ENCODE measurements around the gene BBS2. TPM values are rescaled to one million over a fixed set of nuclear protein-coding genes. Genes with fewer than 3 reads are reported as not detected.

Gene BBS2
- total and polyA plus RNA-seq, 2 experiments from 2014 or later, result 13.7 to 25.2 TPM

GRCh38 chr16:56493815-56494214, 26.0 kb downstream of the BBS2 start:
- H3K36me3 ChIP-seq (ENCODE audit: insufficient read depth), result no peaks in the 10 kb centered on the region

More at GRCh38 chr16:56493815-56494214, 26.0 kb downstream of the BBS2 start:
- no peaks in the 10 kb centered on the region for H3K27me3 Mint-ChIP-seq (ENCODE audit: insufficient read depth, low read depth, poor library complexity)
- H3F3A ChIP-seq (replicated peaks; ENCODE audit: low read depth), result no peaks in the 10 kb centered on the region
- TF ChIP-seq REST (IDR thresholded peaks at IDR 0.05; ENCODE audit: unreplicated experiment) (no peak), EZH2 (IDR thresholded peaks at IDR 0.05; ENCODE audit: low read depth, unreplicated experiment) (no peak), ZNF462 (CRISPR knock-in tag; IDR thresholded peaks at IDR 0.05) (no peak), EZH2phosphoT487 (IDR thresholded peaks at IDR 0.05; ENCODE audit: unreplicated experiment) (no peak), STAT1 (IDR thresholded peaks at IDR 0.05; ENCODE audit: unreplicated experiment) (no peak), JUNB (IDR thresholded peaks at IDR 0.05; ENCODE audit: unreplicated experiment) (no peak), ZNF114 (CRISPR knock-in tag; IDR thresholded peaks at IDR 0.05) (no peak), CREB1 (CRISPR knock-in tag; IDR thresholded peaks at IDR 0.05; ENCODE audit: low read depth) (no peak), ZNF331 (CRISPR knock-in tag; IDR thresholded peaks at IDR 0.05; ENCODE audit: low read depth) (no peak), POLR2AphosphoS5 (IDR thresholded peaks at IDR 0.05; ENCODE audit: low read depth) (no peak), NANOG (IDR thresholded peaks at IDR 0.05; ENCODE audit: borderline replicate concordance) (no peak), ETS1 (IDR thresholded peaks at IDR 0.05) (no peak)
- no peaks in the 10 kb centered on the region for H3K9me3 Mint-ChIP-seq
- H3K4me1 ChIP-seq (ENCODE audit: insufficient read depth), result no peaks in the 10 kb centered on the region
- DNase-seq (ENCODE audit: low spot score) (no peak), ATAC-seq (no peak)
- H3K36me3 Mint-ChIP-seq (ENCODE audit: low read depth), result no peaks in the 10 kb centered on the region
- H3K27ac Mint-ChIP-seq, result peak overlapping the region; percentile 44; the same call in 1 of the 2 replicates
- H3K4me1 Mint-ChIP-seq, result no peaks in the 10 kb centered on the region
- H3K79me2 ChIP-seq (replicated peaks; ENCODE audit: insufficient read depth), result no peaks in the 10 kb centered on the region
- no peak overlapping the region for H3K4me3 ChIP-seq
- no peak overlapping the region for H3K27ac ChIP-seq (ENCODE audit: low read depth)
- no peak overlapping the region for H3K4me3 Mint-ChIP-seq
- H3K27me3 ChIP-seq (ENCODE audit: insufficient read depth), result no peaks in the 10 kb centered on the region
- no peaks in the 10 kb centered on the region for H3K9me2 ChIP-seq (ENCODE audit: insufficient read depth)
- no peak overlapping the region for H2AFZ ChIP-seq
- H4K20me1 ChIP-seq (replicated peaks; ENCODE audit: insufficient read depth), result no peaks in the 10 kb centered on the region
- no peak overlapping the region for H3K4me2 ChIP-seq
